Right lobe of liver (tissue), 6 donors: Measurements from ENCODE around the gene MNS1. TPM values are rescaled to one million over a fixed set of nuclear protein-coding genes. Genes with fewer than 3 reads are reported as not detected.

Experiments used
- ATAC-seq, 4 donors: fragments of 200-7000 bp; cut with Tn5 transposase; one replicate each; pipeline ENCODE4 v1.9.1; 2020; ENCODE audit warnings: mild to moderate bottlenecking in 4 of 4, moderate library complexity in 4 of 4
- DNase-seq, 3 donors: peaks; one replicate each; pipeline ENCODE4 v3.0.0-alpha.2; 2020
- H3K27ac ChIP-seq, 3 donors: fragments of 200-600 bp; one replicate each; pipeline ENCODE4 v1.8.0; 2022
- H3K27me3 ChIP-seq, 2 donors: fragments of 200-600 bp; one replicate each; pipeline ENCODE4 v1.8.0; 2022
- H3K36me3 ChIP-seq, 4 donors: fragments of 200-600 bp; sonication (generic) in 1 of 4; one replicate each; pipeline versions ENCODE4 v1.5.1 to v1.8.0; 2017 to 2022; ENCODE audit warnings: control low read depth in 1 of 4
- H3K4me1 ChIP-seq, 4 donors: fragments of 200-600 bp; sonication (generic) in 1 of 4; one replicate each; pipeline versions ENCODE4 v1.5.1 to v1.8.0; 2017 to 2022; ENCODE audit warnings: control low read depth in 1 of 4
- H3K4me3 ChIP-seq, 3 donors: fragments of 200-600 bp; one replicate each; pipeline ENCODE4 v1.8.0; 2022
- H3K9me3 ChIP-seq, 4 donors: fragments of 200-600 bp; sonication (generic) in 1 of 4; one replicate each; pipeline versions ENCODE4 v1.5.1 to v1.8.0; 2017 to 2022; ENCODE audit warnings: control low read depth in 1 of 4
- CTCF ChIP-seq, 4 donors: fragments of 200-600 bp in 3 of 4; fragments of 450-650 bp in 1 of 4; IDR thresholded peaks; one replicate each; pipeline versions ENCODE4 v1.5.1 to v1.8.0; 2016 to 2022; ENCODE audit warnings: antibody characterized with exemption in 4 of 4, mild to moderate bottlenecking in 2 of 4
- POLR2A ChIP-seq: fragments of 450-650 bp; IDR thresholded peaks from one replicate; pipeline ENCODE4 v1.6.1; 2017; ENCODE audit warnings: antibody characterized with exemption, mild to moderate bottlenecking
- WGBS: methylation state at CpG from one replicate; pipeline ENCODE4 v1.1.6; 2018; ENCODE audit warnings: low coverage, low lambda C conversion rate; ENCODE audit not compliant: insufficient coverage; ENCODE audit errors: missing lambda C conversion rate; 5-methylcytosine and 5-hydroxymethylcytosine counted together
- intact Hi-C, 2 donors: fragments of 100-400 bp; cut with DNase I; formaldehyde crosslinking; loops; one replicate each; pipeline versions ENCODE4 v1.11.2 to v1.14.1; 2022
- total RNA-seq, 6 experiments: library from RNA; depleted of rRNA in 2 of 6; stranded (reverse); fragments of >200 nt in 2 of 6; fragmentation: NEBNext Ultra II Directional in 3 of 6; extraction: Animal tissue kit (Norgen Biotek cat#: 25700) in 3 of 6; gene quantifications; one replicate each; pipeline versions ENCODE4 v1.1.0 to v1.2.4, GENCODE V29; 2016 to 2023
- donor health status: DM: no; HTN: yes; CAD: no.
- donor health status: DM: no; HTN: no; CAD: no.
- donor health status: DM: no; HTN: no; CAD: no.
- donor health status: DM: no; HTN: yes; CAD: no.
- donor health status: DM: no; HTN: yes; CAD: no.

The MNS1 gene
- total RNA-seq, 6 experiments from 2014 or later, result 0.18 to 0.58 (median 0.40) TPM; not detected in 1

- Histone ChIP-seq H3K27me3 (no peaks in the 10 kb centered on the region), H3K27ac (no peak overlapping the region), H3K36me3 (no peaks in the 10 kb centered on the region), H3K4me3 (no peak overlapping the region), H3K4me1 (no peaks in the 10 kb centered on the region), H3K9me3 (no peaks in the 10 kb centered on the region)
- no peak for DNase-seq
- intact Hi-C loops, result no loop called here
- no peak for ATAC-seq
- TF ChIP-seq POLR2A (no peak), CTCF (IDR thresholded peaks at IDR 0.05) (no peak)
- 83% methylated on average over 1 of the region's 2 CpGs for WGBS
Measured at GRCh38 chr15:56484287-56484686, 19.4 kb upstream of the MNS1 start.

- TF ChIP-seq CTCF (IDR thresholded peaks at IDR 0.05), result no peak
- no peak for TF ChIP-seq POLR2A
- DNase-seq, result no peak
- no peak for ATAC-seq
- Histone ChIP-seq H3K36me3 (no peaks in the 10 kb centered on the region), H3K4me3 (no peak overlapping the region), H3K27me3 (no peaks in the 10 kb centered on the region), H3K27ac (no peak overlapping the region), H3K4me1 (no peaks in the 10 kb centered on the region), H3K9me3 (no peaks in the 10 kb centered on the region)
- intact Hi-C loops, result no loop called here
Measured at GRCh38 chr15:56475351-56475750, 10.4 kb upstream of the MNS1 start.

GRCh38 chr15:56473017-56473416 lies 8.1 kb upstream of the MNS1 start:
- TF ChIP-seq POLR2A, result no peak
- no peak for TF ChIP-seq CTCF (IDR thresholded peaks at IDR 0.05)

GRCh38 chr15:56472278-56472677 lies 7.3 kb upstream of the MNS1 start:
- no peak overlapping the region for H3K4me3 ChIP-seq
- no peaks in the 10 kb centered on the region for H3K9me3 ChIP-seq
- 56% methylated on average over 1 of the region's 2 CpGs for WGBS
- H3K27me3 ChIP-seq, result no peaks in the 10 kb centered on the region
- DNase-seq, result no peak
- no peaks in the 10 kb centered on the region for H3K4me1 ChIP-seq
- no peak for TF ChIP-seq CTCF (IDR thresholded peaks at IDR 0.05)
- no peak for TF ChIP-seq POLR2A
- H3K36me3 ChIP-seq, result no peaks in the 10 kb centered on the region
- no peak for ATAC-seq
- intact Hi-C loops, result no loop called here
- no peak overlapping the region for H3K27ac ChIP-seq

More at GRCh38 chr15:56473017-56473416, 8.1 kb upstream of the MNS1 start:
- no peaks in the 10 kb centered on the region for H3K4me1 ChIP-seq
- intact Hi-C loops, result no loop called here
- no peaks in the 10 kb centered on the region for H3K27me3 ChIP-seq
- no peak overlapping the region for H3K4me3 ChIP-seq
- H3K36me3 ChIP-seq, result no peaks in the 10 kb centered on the region
- H3K27ac ChIP-seq, result no peak overlapping the region
- 93% methylated on average over 1 of the region's 1 CpG for WGBS
- no peak for ATAC-seq
- H3K9me3 ChIP-seq, result no peaks in the 10 kb centered on the region
- no peak for DNase-seq

GRCh38 chr15:56471440-56472069 lies 6.6 kb upstream of the MNS1 start:
- intact Hi-C loops, result no loop called here
- WGBS, result 79% methylated on average over 5 of the region's 5 CpGs
- ATAC-seq (no peak), DNase-seq (no peak)
- Histone ChIP-seq H3K27ac (no peak overlapping the region), H3K9me3 (no peaks in the 10 kb centered on the region), H3K4me3 (no peak overlapping the region), H3K27me3 (no peaks in the 10 kb centered on the region), H3K36me3 (no peaks in the 10 kb centered on the region), H3K4me1 (no peaks in the 10 kb centered on the region)
- TF ChIP-seq POLR2A, result no peak
- no peak for TF ChIP-seq CTCF (IDR thresholded peaks at IDR 0.05)
